Measurements from ENCODE around the gene VDR. TPM values are rescaled to one million over a fixed set of nuclear protein-coding genes. Genes with fewer than 3 reads are reported as not detected.

VDR gene
- total RNA-seq, 2 donors from 2014 or later: 0.59 to 2.2 TPM

DNA sequence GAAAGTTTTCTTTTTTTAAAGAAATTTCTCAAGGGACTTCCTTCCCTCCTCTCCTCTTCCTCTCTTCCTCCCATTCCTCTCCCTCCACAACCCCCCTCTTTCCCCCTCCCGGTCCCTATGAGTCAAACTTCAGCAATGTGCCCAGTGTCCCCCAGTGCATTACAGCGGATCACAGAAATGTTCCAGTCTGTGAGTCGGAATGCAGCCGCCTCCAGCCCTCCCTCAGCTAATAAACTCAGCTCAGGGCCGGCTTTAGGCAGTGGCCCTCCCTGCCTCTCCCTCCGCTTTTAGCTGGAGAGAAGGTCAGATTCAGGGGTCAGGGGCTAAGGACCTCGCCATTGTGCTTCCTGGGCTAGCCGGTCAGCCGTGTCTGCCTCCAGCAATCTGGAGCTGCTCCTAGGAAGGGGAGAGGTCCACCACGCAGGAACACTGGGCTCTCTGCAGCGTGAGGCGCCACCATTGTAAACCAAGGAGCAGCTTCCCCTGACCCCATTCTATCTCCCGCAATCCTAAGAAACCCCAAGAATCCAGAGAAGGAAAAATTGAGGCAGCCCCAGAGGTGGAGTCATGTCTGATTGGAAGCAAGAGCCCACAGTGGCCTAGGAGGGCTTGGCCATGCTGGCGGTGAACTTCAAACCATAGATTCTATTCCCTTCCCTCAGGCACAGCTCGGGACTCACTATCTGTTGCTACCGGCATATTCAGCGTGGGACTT is 84.0 kb downstream of the VDR start:
- H3K36me3 ChIP-seq: no peaks in the 10 kb centered on the region
- no peak for TF ChIP-seq CTCF (IDR thresholded peaks at IDR 0.05)
- H3K27ac ChIP-seq: peak overlapping the region; percentile 95 to 99
- H3K9me3 ChIP-seq: no peaks in the 10 kb centered on the region
- peaks cover 0 to 90% of the 10 kb centered on the region in 2 donors for H3K4me1 ChIP-seq
- peak; percentile 96 for DNase-seq (ENCODE audit: low spot score)
- H3K4me3 ChIP-seq: peak overlapping the region; percentile 77 to 96
- H3K27me3 ChIP-seq: no peaks in the 10 kb centered on the region

- no peak for TF ChIP-seq CTCF (IDR thresholded peaks at IDR 0.05)
- H3K4me1 ChIP-seq: peaks cover 0 to 90% of the 10 kb centered on the region in 2 donors
- H3K27me3 ChIP-seq: no peaks in the 10 kb centered on the region
- peak within 1 kb of the TSS; percentile 95 to 99 for H3K27ac ChIP-seq
- H3K9me3 ChIP-seq: no peaks in the 10 kb centered on the region
- peak within 1 kb of the TSS; percentile 77 to 96 for H3K4me3 ChIP-seq
- peak; percentile 92 for DNase-seq (ENCODE audit: low spot score)
- H3K36me3 ChIP-seq: no peaks in the 10 kb centered on the region
These were observed 84.7 kb downstream of the VDR start, which contains the start of gene HDAC7 for GRCh38 chr12:47819896-47820630. TSS of gene HDAC7 (minus strand) at chr12:47819903. CDS start at chr12:47819785, 118 bp downstream.

DNA sequence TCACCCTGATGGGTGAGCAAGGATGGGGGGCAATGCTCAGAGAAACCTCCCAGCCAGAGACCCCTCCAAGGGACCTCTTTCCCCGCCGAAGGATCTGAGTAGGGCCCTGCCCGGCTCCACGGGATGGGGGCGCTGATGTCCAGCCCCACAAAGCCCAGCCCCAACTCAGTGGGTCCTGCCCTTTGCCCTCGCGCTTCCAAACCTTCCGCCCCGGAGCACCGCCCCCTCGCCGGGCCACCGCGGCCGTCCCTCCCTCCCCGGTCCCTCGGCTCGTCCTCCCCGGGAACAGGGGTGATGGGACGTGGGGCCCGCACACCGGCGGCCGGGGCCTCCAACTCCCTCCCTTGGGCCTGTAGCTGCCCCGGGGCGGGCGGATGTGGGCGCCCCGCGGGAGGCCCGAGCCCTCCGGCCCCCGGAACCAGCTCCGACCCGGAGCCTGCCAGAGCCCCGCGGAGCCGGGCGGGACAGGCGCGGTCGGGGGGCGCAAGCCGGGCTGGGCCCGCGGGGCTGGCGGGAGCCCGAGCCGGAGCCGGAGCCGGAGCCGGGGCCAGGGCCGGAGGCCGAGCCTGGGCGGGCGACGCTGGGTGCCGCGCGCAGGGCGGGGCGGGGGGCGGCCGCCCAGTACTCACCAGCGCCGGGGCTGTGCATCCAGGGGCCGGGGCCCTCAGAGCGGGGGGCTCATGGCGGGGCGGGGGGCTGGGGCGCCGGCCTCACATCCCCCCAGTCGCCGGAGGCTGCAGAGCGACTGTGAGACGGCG is 85.5 kb downstream of the VDR start:
- no peak for DNase-seq (ENCODE audit: low spot score)
- no peaks in the 10 kb centered on the region for H3K9me3 ChIP-seq

GRCh38 chr12:47818467-47819137 is 86.2 kb downstream of the VDR start:
- no peak for DNase-seq (ENCODE audit: low spot score)
- Histone ChIP-seq H3K36me3 (no peaks in the 10 kb centered on the region), H3K9me3 (no peaks in the 10 kb centered on the region), H3K27ac (peak overlapping the region; percentile 95 to 99), H3K27me3 (no peaks in the 10 kb centered on the region), H3K4me3 (peak overlapping the region; percentile 77 to 96), H3K4me1 (peaks cover 0 to 90% of the 10 kb centered on the region in 2 donors)
- TF ChIP-seq CTCF (IDR thresholded peaks at IDR 0.05): no peak

More for the DNA sequence above, 85.5 kb downstream of the VDR start:
- TF ChIP-seq CTCF (IDR thresholded peaks at IDR 0.05): peak in 1 of 2 donors; percentile 60
- Histone ChIP-seq H3K27ac (peak overlapping the region; percentile 95 to 99), H3K27me3 (no peaks in the 10 kb centered on the region), H3K4me3 (peak overlapping the region; percentile 77 to 96), H3K36me3 (no peaks in the 10 kb centered on the region), H3K4me1 (peaks cover 0 to 90% of the 10 kb centered on the region in 2 donors)

- H3K9me3 ChIP-seq: no peaks in the 10 kb centered on the region
- no peaks in the 10 kb centered on the region for H3K36me3 ChIP-seq
- no peak for DNase-seq (ENCODE audit: low spot score)
- peak overlapping the region; percentile 77 to 96 for H3K4me3 ChIP-seq
- H3K4me1 ChIP-seq: peaks cover 0 to 90% of the 10 kb centered on the region in 2 donors
- no peaks in the 10 kb centered on the region for H3K27me3 ChIP-seq
- H3K27ac ChIP-seq: peak overlapping the region; percentile 95 to 99
- no peak for TF ChIP-seq CTCF (IDR thresholded peaks at IDR 0.05)
These were observed 86.8 kb downstream of the VDR start for GRCh38 chr12:47818007-47818376.
